Stimulated activated CD8-positive, alpha-beta memory T cell treated with anti-CD3 and anti-CD28 coated beads, Interleukin-7, amount 100 ng/mL, for 4 hours (primary cell): ENCODE results near the gene LRRC4C.

ENCODE experiments used
- DNase-seq, 2 donors: peaks; one replicate each; pipeline ENCODE4 v3.0.0-alpha.2; 2020; ENCODE audit warnings: low read depth in 2 of 2

The LRRC4C gene

GRCh38 chr11:41459465-41460401, at the start of gene LRRC4C:
TSS of gene LRRC4C (minus strand) at chr11:41459652.
- DNase-seq, result no peak

DNA sequence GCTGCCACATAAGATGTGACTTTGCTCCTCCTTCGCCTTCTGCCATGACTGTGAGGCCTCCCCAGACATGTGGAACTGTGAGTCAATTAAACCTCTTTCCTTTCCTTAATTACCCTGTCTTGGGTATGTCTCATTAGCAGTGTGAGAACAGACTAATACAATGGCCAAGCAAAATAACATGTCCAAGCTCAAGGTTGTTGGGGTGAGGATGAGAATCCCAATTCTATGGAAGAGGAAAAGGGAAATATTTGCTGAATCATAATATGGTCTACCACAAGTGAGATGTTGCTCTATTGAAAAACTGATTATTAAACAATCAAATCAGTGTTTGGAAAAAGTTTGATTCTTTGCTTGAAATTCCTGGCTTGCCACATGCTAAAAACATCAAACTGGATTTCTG, 48.7 kb upstream of the LRRC4C start:
- no peak for DNase-seq

DNA sequence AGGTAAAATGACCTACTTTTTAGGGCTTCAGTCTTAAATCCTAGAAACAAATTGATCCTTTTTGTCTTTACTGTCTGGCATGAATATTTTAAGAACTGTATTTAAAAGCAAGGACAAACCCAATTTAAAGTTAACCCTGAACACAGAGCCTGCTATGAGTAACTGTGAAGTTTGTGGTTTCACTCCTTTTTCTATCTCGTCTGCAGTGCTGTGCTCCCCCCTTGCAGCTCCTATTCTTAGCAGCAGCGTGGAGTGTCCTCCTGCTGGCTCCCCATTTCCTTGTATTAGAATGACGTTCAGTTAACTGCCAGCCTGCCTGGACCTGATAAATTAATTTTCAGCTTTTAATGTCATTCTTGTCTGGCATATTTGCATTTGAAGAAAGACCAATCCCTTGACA, 40.0 kb upstream of the LRRC4C start:
- no peak for DNase-seq

DNA sequence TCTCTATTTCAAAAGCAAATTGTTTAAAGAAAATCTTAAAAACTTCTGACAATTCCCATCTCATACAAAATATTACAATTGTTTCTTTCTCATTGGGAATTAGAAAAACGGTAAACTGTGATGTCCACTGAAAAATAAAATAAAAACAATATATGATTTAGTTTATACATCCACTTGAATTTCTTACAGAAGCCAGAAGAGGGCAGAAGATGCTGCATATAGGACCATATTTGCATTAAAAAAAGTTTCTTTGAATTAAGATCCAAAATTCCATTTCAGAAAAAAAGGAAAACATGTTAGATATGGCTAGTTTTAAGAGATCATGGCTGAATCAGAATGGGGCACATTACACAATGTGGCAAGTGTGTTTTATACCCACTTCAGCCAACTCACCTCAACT, 39.3 kb upstream of the LRRC4C start:
- no peak for DNase-seq

GRCh38 chr11:41497974-41498373, 38.5 kb upstream of the LRRC4C start:
- no peak for DNase-seq

DNA sequence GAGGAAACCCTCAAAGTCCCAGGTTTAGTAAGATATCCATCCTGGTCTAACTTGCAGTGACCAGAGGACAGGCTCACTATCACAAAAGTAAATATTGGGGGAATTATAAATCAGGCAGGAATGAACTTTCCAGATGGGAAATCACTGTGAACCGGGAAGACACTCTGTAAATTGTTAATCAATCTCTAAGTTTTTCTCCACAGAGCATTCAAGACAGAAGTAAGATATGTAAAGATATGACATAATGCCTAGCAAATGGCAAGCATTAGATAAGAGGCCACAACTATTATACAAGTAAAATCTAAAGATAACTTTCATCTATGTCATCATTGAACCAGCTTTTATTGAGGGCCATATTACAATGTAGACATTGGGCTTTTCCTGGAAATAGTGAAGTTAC, 35.3 kb upstream of the LRRC4C start:
- DNase-seq, result no peak

- DNase-seq, result no peak
Measured at GRCh38 chr11:41486424-41486823, 27.0 kb upstream of the LRRC4C start.

DNA sequence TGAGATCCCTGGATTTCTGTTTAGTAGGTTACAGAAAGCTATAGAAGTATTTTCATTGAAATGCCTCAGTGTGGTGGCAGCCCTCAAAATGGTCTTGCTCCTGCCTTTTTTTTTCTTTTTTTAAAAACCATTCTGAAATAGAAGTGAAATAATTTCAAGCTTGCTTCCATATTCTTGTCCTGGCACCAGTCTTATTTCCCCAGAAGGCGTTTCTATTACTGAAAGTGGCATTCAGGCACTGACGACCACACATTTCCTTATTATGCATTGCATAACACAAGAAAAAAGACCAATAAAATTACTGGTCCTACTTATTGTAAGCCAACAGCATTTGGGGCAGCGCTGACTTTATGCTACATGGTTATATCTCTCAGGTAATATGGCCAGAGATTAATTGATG, 24.5 kb upstream of the LRRC4C start:
- DNase-seq, result no peak

GRCh38 chr11:41479179-41479578, 19.7 kb upstream of the LRRC4C start:
- no peak for DNase-seq

- DNase-seq, result no peak
Measured at GRCh38 chr11:41461057-41461681, 1.7 kb upstream of the LRRC4C start.

GRCh38 chr11:41458641-41459040, 811 bp downstream of the LRRC4C start:
- DNase-seq, result no peak

GRCh38 chr11:41458154-41458553, 1.3 kb downstream of the LRRC4C start:
- DNase-seq, result no peak

- DNase-seq, result no peak
Measured at GRCh38 chr11:41457216-41458014, 2.0 kb downstream of the LRRC4C start.

DNA sequence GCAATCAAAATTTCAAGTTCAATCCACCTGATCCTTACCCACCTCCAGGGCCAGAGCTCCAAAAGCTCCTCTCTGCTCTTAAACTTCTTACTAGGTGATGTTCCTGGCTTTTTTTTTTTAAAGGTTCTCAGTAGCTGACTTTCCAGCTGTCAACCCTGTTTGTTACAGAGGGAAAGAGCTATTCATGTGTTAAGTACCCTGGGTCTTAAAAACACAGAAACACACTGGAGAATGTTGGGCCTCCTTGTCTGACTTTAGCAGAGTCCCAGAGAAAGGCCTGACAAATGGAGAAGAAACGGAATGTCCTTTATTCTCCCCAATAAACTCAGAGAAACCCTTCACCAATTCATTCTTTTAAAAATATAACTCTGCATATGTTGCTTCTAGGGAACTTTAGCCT, 3.2 kb downstream of the LRRC4C start:
- no peak for DNase-seq

- DNase-seq, result no peak
Measured at GRCh38 chr11:41451011-41451410, 8.4 kb downstream of the LRRC4C start.

DNA sequence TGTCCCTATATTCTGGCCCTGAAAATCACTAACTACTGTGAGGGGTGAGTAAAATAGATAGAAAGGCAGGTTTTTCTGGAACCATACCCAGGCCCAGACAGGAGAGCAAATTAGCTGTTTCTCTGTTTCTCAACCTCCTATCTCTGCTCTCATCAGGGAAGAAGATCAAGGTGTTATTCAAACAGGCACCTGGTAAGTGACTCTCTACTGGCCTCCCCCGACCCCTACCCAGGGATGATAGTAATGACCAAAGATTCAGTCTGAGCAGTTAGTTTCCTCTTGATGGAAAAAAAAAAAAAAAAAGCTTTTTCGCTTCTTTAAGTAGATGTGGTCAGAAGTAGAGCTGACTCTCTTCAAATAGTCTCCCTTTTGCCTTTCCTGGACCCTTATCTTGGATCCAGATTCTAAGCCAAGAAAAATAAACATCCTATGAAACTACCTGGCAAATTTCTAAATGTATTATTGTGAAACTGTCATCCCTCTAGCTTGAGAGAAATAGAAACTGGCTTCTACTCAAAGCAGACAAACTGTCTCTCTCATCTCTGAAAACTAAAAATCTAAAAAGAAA, 9.9 kb downstream of the LRRC4C start:
- DNase-seq, result no peak

GRCh38 chr11:41446566-41446965, 12.9 kb downstream of the LRRC4C start:
- no peak for DNase-seq

- DNase-seq, result no peak
Measured at GRCh38 chr11:41446107-41446506, 13.3 kb downstream of the LRRC4C start.

DNA sequence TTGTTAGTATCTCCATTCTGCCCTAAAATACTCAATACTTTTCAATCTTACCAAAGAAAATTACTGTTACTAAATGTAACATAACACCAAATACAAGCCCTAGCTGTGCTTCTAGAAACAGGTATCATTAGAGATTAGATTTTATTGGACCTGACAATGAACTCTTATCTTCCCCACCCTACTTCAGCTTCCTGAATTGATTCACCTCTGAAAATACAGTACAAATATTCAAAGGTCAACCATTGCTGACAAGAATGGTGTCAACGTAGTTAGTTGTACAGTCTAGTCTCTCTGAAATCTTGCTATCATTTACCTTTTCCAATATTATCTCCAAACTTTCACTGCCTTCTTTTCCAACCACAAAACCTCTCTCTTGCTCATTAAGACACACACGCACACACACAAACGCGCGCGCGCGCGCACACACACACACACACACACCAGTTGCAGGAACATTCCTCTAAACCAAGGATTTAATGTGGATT, 22.4 kb downstream of the LRRC4C start:
- DNase-seq, result no peak

GRCh38 chr11:41435531-41435930, 23.9 kb downstream of the LRRC4C start:
- no peak for DNase-seq

DNA sequence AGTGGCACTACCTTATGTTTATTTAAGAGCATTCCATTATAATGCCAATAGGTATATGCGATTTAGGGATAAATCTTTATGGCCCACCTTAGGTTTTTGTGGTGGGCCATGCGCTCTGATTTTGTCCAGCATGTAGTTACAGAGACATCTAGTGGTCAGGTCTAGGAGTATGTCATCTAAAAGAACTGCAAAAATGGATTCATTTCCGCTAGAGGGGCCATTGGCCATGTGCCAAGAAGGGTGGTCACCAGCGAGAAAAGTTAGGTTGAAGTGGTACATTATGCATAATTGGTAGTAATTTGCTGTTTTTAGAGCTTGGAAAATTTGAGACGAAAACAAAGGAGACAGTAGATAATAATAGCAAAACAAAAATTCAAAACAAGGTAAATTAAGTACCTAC, 27.7 kb downstream of the LRRC4C start:
- no peak for DNase-seq

- DNase-seq, result no peak
Measured at GRCh38 chr11:41419901-41420300, 39.6 kb downstream of the LRRC4C start.
